Brain pericyte (primary cell): ENCODE measurements around the gene TUBB6.
A peak's percentile ranks its signal among the peaks of the same experiment; 100 is the strongest.

Source experiments
- DNase-seq: peaks from one replicate; pipeline ENCODE4 v3.0.0-alpha.2; 2012; ENCODE audit warnings: low read depth, low spot score

The TUBB6 gene

DNA sequence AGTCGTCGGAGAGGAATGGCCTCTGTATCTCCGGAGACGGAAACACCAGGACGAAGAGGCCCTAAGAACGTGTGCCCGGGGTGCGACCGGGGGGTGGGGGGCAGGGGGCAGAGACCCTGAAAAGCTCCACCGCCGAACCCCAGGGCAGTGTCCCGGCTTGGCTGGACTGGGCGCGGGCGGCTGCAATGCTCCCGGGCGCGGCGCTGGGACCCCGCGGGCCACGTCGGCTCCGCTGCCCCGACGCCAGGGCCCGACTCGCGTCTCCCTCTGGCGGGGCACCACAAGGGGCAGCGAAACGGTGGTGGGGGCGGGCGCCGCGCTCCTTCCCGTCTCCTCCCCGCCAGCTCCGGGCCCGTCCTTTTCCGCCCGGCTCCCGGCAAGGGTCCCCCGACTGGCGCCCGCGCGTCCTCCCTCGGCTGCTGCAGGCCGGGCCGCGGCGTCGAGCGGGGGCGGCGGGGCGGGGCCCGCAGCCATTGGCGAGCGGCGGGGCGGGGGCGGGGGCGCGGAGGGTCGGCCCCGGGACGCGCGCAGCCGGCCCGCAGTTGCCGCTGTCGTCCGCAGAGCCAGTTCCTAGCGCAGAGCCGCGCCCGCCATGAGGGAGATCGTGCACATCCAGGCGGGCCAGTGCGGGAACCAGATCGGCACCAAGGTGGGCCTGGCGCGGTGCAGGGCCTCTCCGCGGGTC, at the start of gene TUBB6:
Gene TUBB6, plus strand, starts transcription at position 541 of the 685 bp plus-strand sequence. Its CDS starts 52 bp downstream, at position 593.
- no peak for DNase-seq

DNA sequence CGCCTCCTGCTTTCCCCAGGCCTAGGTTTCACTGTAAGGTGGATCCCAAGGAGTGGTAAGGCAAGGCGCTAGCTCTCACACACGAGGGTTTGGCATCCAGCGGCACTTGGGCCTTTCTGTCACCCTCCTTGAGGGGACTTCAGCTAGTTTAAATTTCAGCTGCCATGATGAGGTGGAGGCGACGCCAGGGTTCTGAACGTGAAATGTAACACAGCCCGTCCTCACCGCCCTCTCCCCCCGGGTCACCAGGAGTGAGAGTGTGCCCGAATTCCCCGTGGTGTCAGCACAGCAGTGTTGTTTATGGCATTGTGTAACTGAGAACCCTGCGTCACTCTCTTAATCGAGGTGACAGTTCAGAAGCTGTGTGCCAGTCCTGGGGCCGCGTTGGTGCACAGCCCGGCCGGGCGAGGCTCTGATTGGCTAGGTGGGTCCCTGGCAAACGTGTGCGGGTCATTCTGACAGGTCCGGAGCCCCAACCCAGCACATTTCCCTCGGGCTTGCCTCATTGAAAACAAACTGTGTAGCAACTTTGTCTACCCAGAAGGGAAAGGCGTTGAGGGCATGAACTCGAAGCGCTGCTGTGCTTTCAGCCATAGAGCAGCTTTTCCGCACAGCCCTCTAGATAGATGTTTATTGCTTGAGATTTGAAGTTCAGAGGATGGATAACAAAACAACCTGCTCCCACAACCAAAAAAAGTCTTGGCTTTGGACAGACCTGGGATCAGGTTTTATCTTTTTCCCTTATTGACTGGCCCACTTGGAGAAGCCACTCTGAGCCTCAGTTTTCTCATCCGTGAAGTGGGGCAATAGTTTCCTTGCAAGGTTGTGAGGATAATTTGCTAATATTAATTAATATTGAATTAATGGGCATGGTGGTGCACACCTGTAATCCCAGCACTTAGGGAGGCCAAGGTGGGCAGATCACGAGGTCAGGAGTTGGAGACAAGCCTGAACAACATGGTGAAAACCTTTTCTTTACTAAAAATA, 49.0 kb upstream of the TUBB6 start:
- no peak for DNase-seq

DNA sequence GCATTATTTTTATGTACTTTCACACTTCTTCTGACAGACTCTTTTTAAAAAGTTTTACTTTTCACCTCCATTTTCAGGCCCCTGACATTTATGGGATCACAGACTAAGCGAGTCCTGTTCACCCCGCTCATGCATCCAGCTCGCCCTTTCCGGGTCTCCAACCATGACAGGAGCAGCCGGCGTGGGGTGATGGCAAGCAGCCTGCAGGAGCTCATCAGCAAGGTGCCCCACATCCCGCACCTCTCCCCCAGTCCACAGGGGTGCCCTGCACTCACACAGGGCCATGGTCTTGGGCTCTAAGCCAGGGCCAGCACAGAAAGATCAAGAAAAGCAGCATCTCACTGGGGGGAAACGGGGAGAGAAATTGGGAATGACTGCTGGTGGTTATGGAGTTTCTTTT, 45.3 kb upstream of the TUBB6 start:
- DNase-seq, result no peak

DNA sequence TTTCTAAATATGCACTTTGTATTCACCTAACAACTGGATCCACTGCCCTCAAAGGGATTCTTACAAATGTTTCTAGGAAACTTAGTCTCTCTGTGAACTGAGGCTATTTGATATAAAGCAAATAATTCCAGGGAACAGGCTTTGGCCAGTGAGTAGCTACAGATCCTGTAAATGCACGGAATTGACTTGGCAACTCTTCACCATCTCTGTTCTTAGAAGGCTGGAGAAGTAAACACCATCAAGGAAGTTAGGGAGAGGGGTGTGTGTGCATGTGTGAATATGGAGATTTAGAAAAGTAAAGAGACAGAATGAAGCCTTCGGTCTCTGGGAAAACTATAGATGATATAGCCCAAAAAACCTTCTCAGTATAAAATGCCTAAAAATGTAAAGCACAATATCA, 43.2 kb upstream of the TUBB6 start:
- no peak for DNase-seq

DNA sequence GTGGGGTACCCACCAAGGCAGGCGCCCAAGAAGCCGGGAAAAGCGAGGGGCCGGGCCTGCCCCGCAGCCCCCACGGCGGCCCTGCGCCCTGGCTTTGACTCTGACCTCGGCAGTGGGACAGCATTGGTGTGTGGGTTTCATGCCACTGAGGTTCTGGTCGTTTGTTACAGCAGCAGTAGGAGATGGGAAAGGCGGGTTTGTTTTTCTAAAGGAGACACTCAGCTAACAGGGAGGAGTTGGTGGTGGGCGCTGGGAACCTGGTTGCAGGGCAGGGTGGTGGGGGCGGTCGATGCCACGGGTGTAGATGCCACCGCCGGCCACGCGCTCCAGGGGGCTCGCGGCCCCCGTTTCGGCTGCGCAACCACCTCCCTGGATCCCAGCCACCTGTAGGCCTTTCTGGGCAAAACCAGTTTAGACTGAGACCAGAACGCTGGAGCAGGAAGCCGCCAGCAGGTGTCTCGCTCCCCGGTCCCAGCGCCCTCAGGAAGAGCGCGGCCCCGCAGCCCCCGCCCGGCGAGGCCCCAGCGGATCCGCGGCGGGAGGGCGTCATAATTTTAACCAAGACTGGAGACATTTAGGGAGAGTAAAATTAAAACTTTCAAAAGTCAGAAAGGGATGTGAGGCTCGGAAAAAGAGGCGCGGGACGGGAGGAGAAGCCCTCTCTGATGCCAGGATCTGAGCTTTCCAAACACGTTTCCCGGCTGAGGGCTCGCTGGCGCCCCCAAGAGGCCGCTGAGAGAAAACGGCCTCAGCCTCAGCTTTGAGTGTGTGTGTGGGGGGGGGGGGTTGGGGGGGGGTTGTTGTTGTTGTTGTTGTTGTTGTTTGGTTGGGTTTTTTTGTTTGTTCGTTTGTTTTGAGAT, 36.4 kb upstream of the TUBB6 start:
- no peak for DNase-seq

DNA sequence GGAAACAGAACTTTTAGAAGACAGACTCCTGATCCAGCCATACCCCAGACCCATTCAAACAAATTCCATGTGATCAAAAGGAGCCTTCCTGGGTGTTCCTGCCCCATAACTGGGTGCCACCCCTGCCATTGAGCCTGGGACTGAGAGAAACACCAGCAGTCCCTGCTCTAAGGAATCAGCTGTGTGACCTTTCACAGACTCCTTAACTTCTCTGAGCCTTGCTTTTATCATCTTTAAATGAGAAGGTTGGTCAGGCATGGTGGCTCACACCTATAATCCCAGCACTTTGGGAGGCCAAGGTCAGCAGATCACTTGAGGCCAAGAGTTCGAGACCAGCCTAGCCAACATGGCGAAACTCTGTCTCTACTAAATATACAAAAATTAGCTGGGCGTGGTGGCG, 33.2 kb upstream of the TUBB6 start:
- no peak for DNase-seq

DNA sequence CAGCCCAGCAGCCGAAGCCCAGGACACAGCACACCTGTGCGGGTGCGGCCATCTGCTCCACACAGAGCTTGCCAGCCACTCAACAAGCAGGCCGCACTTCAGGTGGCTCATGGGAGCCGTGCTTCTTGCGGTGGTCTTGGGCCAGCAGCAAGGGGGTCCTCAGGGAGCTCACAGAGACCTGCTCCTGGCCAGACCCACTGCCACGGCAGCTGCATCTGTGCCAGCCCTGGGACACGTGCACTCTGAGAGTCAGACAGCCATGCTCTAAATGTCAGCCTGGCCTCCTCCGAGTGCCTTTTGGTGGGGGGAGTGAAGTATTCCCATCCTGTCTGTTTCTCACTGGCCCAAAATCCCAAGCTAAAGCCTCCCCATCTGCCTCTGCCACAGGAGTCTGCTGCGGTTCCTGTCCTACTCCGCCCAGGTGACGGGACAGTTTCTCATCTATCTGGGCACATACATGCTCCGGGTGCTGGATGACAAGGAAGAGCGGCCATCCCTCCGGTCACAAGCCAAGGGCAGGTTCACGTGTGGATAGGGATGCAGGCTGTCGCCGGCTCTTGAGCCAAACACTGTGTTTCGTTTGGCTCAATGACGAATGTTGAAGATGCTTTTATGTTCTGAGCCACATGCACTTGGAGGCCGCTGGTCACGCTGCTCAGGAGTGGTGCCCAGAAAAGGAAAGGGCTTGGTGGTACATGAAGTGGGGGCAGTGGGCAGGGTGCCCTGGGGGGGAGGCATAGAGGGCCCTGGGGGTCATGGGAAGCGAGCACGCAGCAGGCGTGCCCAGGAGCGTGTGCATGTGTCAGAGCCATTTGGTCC, 31.1 kb upstream of the TUBB6 start:
- no peak for DNase-seq

DNA sequence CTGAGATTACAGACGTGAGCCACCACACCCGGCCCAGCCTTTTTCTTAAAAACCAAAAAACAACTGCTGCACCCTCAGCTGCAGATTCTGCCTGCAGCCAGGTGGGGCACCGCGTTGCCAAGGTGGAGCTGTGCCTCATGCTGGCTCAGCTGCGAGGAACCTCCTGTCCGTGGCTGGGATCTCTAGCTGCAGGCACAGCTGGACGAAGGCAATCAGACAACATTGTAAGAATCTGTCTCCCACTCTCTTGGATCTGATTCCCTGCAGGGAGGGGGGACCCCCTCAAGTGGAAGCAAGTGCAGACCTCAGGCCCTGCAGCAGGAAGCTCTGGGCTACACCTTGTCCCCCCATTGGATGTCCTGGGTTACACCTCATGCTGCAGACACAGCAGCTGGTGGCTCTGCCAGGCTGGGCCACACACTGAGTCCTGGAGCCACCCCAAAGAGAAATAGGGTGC, 29.8 kb upstream of the TUBB6 start:
- no peak for DNase-seq

DNA sequence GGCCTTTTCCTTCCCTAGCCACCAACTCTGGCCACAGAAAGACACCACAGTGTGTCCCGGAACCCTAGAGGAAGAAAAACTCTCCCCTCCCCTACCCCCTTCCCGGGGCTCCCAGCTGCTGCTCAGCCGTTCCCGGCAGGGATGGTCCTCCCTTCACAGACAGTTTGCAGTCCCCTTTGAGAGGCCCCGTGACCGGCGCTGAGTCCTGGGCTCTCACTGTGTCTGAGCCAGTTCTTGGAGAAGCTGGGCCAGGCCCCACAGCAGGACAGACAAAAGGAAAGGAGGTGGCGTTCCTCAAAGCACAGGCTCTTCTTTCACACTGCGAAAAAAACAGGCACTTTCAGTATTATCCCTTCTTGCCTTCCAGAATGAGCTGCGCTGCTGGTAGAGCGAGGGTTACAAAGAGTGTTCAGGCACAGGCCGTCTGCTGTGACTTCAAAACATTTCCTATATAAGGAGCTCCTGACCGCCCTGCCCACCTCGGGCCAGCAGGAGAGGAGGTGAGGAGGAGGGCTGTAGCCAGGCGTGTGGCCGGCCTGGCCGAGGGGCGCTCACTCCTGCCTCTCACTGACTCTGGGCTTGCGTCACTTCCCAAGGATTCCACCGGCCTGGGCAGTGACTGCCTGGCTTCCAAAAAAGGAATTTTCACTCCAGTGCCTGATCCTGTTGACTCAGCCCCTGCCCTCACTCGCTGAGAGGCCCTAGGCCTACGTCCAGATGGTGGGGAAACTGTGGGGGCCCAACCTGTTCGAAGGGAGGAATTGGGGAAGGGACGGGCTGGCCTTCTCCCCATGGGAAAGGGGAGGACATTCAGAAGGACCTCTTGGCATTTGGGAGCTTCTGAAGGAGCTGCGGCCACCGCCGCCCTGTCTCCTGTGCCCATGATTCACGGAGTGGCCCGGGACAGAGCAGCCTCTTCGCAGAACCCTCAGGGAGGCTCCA, 29.0 kb upstream of the TUBB6 start:
- peak; percentile 68 for DNase-seq

DNA sequence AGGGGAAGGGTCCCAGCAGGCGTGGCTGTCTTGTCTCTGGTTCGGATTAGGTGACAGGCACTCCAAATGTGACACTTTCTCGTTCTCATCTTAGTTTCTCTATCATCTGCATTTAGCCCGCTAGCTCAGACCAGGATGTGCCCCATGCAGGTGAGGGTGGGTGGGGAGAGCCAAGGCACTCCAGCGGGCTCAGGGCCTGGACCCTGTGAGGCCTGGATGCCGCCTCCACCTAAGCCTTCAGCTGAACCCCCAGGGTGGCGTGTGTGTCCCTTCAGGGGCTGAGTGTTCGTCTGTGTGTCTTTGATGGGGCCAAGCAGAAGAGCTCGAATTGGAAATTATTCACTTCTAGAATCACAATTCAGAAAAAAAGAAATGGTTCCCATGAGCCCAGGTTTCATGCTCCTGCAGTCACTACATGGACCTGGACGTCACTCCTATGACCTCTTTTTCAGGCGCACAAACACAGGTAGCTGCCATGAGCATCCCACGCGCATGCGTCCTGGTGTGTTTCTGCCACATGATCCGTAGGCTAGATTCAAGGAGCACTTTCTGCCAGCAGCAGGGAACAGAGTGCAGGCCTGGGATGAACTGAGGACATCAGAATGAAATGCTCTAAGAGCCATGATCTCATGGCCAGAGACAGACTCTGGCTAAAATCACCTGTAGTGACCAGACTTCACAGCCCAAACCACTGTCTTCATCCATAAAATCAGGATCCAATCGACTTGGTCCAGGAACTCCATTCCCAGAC, 28.1 kb upstream of the TUBB6 start:
- no peak for DNase-seq

DNA sequence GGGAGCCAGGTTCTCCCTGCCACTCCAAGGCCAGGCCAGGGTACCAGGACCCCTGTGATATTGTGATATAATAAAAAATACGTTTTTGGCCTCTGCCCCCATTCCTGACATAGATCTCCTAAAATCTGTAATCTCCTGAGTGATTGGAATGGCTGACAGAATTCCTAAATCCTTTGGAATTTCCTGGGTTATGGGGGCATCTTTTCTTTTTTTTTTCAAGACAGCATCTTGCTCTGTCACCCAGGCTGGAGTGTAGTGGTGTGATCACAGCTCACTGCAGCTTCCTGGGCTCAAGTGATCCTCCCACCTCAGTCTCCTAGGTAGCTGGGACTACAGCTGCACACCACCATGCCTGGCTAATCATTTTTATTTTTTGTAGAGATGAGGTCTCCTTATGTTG, 26.2 kb upstream of the TUBB6 start:
- DNase-seq, result no peak

DNA sequence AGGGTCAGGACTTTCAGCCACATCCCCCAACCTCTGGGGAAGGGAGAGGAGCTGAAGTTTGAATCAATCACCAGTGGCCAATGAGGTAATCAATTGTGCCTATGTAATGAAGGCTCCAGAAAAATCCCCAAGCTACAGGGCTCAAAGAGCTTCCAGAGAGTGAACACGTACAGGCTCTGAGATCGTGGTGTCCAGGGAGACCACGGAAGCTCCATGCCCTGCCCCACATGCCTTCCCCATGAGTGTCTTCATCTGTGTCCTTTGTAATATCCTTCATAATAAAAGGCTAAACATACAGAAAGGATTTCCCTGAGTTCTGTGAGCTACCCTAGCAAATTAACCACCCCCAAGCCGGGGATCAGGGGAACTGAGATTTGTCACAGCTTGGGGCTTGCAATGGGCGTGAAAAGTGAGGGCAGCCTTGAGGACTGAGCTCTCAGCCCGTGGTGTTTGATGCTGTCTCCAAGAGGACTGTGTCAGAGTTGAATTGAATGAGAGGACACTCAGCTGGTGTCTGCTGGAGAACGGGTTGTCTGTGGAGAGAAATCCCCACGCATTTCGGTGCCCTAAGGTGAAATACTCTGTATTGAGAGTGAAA, 25.5 kb upstream of the TUBB6 start:
- no peak for DNase-seq

DNA sequence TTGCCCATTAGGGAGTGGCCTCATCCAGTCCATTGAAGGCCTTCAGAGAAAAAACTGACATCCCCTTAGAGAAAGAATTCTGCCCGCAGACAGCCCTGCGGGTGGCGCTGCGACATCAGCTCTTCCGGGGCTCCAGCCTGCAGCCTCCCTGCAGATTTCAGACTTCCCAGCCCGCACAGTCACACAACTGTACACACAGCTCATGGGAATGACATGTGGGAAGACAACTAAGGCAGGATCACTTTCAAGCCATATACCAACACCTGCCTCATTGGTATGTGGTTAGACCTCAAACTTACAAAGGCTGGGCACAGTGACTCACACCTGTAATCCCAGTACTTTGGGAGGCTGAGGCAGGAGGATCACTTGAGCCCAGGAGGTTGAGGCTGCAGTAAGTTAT, 24.8 kb upstream of the TUBB6 start:
- DNase-seq, result no peak

DNA sequence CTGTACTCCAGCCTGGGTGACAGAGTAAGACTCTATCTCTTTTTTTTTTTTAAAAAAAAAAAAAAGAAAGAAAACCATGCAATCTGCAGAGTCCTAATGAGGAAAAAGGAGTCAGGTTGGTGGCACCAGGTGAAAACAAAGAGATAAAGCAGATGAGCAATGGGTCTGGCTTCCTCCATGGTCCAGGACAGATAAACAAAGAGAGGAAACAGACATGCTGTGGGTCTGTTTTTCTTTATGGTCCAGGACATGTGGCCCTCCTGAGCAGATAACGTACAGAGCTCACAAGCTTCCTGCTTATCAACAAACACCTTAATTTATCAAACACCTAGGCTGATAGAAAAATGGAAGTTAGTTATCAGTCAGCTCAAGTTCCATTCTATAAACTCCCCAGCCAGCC, 24.4 kb upstream of the TUBB6 start:
- DNase-seq, result no peak

DNA sequence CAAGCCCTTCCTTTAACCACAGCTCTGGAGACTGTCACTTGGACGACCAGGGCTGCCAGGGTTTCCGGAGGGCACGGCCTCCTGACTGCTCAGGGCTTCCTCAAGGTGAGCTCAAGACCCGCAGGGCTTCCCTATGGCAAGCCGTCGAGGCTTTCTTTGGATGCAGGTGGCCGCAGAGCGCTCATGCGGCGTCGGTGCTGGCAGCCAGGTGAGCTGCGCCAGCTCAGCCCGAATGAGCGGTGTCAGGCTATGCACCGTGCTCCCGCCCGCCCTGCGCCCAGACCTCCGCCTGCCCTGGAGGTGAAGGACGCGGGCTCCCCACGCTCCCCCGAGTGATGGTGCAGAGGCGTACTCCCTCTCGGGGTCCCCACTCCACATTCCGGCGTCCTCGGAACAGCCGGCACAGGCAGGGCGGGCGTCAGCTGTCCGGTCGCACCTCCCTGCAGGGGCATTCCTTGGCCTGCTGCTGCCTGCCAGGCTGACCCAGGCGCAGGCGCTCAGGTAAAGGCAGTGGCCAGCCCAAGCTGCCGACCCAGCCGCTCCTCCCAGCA, 20.8 kb upstream of the TUBB6 start:
- DNase-seq, result no peak

DNA sequence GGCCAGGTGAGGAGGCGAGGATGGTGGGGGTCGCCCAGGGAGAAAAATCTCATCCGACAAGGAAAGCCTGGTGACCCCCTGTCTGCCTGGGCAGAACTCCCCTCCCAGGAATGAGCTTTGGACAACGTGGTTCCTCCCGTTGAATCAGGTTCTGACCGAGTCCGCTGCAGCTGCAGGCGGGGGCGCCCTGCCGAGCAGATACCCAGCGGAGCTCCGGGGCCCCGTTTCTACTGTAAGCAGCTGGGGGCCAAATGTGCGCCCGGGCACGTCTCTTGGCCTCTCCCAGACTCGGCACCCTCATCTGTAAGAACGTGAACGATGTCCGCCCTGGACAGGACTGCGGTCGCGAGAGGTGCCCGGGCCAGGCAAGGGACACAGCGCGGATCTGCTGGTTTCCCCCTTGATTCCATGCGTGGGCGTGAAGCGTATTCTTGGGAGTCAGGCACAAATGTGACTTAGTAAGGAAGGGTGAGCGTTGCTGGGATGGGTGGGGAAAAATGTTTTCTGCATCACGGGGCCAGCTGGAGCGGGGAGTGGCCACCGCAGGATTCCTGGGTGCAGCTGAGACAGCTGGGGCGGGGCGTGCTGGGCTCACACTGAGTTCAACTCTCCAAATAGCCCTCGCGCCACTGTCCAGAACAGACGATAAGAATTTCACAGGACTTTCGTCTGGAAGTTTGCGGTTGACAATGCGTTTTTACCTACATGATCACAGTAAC, 20.2 kb upstream of the TUBB6 start:
- no peak for DNase-seq

DNA sequence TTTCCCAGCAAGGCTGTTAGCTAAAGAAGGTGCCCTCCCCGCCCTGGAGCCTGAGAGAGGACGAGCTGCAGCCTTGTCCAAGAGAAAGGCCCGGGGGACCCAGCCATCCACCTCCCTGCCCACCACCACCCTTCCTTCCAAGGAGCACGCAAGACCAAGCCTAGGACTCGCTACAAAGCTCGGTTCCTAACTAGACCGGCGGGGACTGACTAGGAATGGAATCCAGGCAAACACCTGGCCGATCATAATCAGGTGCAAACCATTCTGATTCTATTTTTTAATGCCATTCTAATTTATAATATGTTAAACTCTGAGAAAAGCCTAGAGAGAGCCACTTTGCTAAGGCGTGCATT, 19.7 kb upstream of the TUBB6 start:
- no peak for DNase-seq

DNA sequence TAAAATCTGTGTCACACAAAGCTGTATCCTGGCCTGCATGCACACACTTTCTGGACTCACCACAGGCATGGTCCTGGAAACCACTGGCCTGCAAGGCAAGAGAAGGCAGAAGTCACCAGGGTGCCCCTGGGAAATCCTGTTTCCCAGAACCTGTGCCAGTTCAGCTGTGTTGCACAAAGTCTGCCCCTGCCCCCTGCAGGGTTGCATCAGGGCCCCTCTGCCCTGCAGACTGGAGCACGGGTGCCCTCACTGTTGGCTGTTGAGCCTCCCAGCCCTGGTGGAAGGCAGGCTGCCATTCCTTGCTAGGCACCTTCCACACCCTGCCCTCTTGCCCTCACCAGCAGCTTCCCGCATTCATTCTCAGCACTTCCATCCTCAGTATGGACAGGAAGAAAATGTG, 18.0 kb upstream of the TUBB6 start:
- DNase-seq, result no peak
